ENCODE measurements around the gene CD80.

Gene CD80

DNA sequence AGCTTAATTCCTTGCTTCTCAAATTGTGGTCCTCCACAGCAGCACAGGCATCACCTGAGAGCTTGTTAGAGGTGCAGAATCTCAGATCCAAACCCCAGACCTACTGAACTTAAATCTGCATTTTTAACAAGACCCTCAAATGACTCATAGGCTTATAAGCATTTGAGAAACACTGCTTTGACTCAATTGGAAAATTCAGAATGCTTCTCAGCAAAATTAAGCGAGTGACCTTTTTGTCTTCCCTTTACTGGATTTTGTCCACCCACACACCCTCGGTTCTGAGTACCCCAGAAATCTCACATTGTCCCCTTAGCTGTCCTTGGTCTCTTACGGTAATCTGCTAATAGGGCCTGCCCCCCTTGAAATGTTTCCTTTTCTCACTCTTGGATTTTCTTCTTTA, 17.9 kb downstream of the CD80 start:
- Mint-ChIP-seq H3K4me1 (no peaks in the 10 kb centered on the region), H3K36me3 (ENCODE audit: low read depth) (no peaks in the 10 kb centered on the region), H3K27me3 (ENCODE audit: low read depth) (no peaks in the 10 kb centered on the region), H3K9me3 (no peaks in the 10 kb centered on the region), H3K27ac (peak overlapping the region; percentile 86 to 93 (median 91)), H3K4me3 (no peak overlapping the region)
- TF ChIP-seq, protein P1, sequence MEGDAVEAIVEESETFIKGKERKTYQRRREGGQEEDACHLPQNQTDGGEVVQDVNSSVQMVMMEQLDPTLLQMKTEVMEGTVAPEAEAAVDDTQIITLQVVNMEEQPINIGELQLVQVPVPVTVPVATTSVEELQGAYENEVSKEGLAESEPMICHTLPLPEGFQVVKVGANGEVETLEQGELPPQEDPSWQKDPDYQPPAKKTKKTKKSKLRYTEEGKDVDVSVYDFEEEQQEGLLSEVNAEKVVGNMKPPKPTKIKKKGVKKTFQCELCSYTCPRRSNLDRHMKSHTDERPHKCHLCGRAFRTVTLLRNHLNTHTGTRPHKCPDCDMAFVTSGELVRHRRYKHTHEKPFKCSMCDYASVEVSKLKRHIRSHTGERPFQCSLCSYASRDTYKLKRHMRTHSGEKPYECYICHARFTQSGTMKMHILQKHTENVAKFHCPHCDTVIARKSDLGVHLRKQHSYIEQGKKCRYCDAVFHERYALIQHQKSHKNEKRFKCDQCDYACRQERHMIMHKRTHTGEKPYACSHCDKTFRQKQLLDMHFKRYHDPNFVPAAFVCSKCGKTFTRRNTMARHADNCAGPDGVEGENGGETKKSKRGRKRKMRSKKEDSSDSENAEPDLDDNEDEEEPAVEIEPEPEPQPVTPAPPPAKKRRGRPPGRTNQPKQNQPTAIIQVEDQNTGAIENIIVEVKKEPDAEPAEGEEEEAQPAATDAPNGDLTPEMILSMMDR (IDR thresholded peaks at IDR 0.05; ENCODE audit: unreplicated experiment in 3 of 3): no peak

DNA sequence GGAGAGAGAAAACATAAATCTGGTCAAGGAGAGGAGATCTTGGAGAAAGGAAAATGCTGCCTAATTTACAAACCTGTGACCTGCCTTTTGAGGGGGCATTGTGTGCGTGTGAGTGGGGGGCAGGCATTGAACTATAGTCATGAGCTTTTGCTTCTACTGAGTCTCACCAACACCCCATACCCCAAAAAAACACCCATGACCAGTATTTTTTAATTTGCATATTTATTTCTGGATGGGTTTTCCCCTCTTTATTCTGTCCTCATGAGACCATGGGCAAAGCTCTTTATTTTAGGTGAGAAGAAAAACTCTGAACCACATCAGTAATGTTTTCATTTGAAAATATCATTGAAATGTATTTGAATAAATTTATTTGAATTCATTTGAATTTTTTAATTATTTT, 20.6 kb downstream of the CD80 start:
- H3K9me3 Mint-ChIP-seq: no peaks in the 10 kb centered on the region
- no peaks in the 10 kb centered on the region for H3K36me3 Mint-ChIP-seq (ENCODE audit: low read depth)
- TF ChIP-seq, protein P1 (IDR thresholded peaks at IDR 0.05; ENCODE audit: unreplicated experiment in 3 of 3): no peak
- H3K27ac Mint-ChIP-seq: no peak overlapping the region
- H3K4me1 Mint-ChIP-seq: no peaks in the 10 kb centered on the region
- no peak overlapping the region for H3K4me3 Mint-ChIP-seq
- H3K27me3 Mint-ChIP-seq (ENCODE audit: low read depth): no peaks in the 10 kb centered on the region

DNA sequence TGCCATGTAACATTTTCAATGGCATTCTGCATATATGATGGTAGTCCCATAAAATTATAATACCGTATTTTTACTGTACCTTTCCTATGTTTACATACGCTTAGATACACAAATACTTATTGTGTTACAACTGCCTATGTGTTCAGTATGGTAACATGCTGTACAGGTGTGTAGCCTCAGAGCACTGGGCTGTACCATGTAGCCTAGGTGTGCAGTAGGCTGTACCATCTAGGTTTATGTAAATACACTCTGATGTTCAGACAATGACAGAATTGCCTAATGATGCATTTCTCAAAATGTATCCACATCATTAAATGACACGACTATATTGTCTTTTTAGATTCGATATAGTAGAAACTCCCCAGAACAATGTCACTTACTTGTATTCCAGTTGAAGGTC, 22.7 kb downstream of the CD80 start:
- Mint-ChIP-seq H3K36me3 (ENCODE audit: low read depth) (no peaks in the 10 kb centered on the region), H3K27me3 (ENCODE audit: low read depth) (no peaks in the 10 kb centered on the region), H3K27ac (no peak overlapping the region), H3K9me3 (no peaks in the 10 kb centered on the region), H3K4me3 (no peak overlapping the region), H3K4me1 (no peaks in the 10 kb centered on the region)
- TF ChIP-seq, protein P1 (IDR thresholded peaks at IDR 0.05; ENCODE audit: unreplicated experiment in 3 of 3): no peak

DNA sequence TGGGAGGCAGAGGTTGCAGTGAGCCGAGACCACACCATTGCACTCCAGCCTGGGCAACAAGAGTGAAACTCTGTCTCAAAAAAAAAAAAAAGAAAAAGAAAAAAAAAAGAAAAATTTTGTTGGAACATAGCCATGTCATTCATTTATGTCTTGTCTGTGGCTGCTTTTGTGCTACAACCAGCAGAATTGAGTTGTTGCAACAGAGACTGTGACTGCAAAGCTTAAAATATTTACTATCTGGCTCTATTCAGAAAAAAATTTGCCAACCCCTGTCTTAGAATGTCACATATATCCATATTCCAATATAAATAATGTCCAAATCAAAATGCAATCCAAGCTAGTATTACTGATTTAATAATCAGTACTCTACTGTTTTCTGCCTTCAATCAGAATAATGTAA, 25.1 kb downstream of the CD80 start:
- no peaks in the 10 kb centered on the region for H3K4me1 Mint-ChIP-seq
- no peaks in the 10 kb centered on the region for H3K9me3 Mint-ChIP-seq
- no peaks in the 10 kb centered on the region for H3K36me3 Mint-ChIP-seq (ENCODE audit: low read depth)
- no peaks in the 10 kb centered on the region for H3K27me3 Mint-ChIP-seq (ENCODE audit: low read depth)
- TF ChIP-seq, protein P1 (IDR thresholded peaks at IDR 0.05; ENCODE audit: unreplicated experiment in 3 of 3): no peak
- no peak overlapping the region for H3K4me3 Mint-ChIP-seq
- no peak overlapping the region for H3K27ac Mint-ChIP-seq

DNA sequence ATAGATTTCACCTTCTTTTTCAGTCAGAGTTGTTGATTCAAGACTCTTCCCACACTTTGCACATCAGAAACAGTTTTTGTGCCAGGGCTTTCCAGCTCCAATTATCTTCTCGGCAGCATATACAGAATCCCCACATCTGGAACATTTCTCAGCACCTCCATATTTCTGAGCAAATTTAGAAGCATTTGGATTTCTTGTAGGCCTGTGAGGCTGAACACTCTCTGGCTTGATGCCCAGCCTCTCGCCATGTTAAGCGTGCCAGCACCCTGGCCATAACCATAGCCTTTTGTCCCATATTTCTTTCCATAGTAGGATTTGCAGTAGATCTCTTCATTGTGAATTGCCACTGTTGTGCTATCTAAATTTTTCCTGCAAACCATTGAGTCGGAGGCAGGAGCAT, 28.3 kb downstream of the CD80 start:
- TF ChIP-seq, protein P1 (IDR thresholded peaks at IDR 0.05; ENCODE audit: unreplicated experiment in 3 of 3): no peak
- Mint-ChIP-seq H3K4me3 (no peak overlapping the region), H3K4me1 (no peaks in the 10 kb centered on the region)

DNA sequence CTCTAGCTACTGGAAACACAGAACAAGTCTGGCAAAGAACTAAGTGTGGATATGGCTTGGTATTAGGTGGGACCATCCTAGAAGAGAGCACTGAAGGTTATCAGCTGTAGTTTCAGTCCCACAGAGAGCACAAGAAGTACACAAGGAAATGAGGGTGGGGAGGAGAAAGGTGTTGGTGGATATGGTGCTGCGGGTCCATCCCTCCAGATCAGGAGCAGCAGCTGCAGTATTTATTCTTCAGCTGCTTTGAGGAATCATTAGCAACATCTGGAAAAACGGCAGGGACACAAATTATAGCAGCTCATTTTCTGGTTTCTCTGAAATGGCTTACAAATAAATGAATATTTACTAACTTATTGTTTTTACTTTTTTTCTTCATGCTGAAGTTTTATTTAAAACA, 29.0 kb downstream of the CD80 start:
- Mint-ChIP-seq H3K36me3 (ENCODE audit: low read depth) (peaks cover 5% of the 10 kb centered on the region), H3K9me3 (no peaks in the 10 kb centered on the region), H3K27ac (no peak overlapping the region), H3K4me1 (no peaks in the 10 kb centered on the region), H3K27me3 (ENCODE audit: low read depth) (no peaks in the 10 kb centered on the region), H3K4me3 (no peak overlapping the region)
- TF ChIP-seq, protein P1 (IDR thresholded peaks at IDR 0.05; ENCODE audit: unreplicated experiment in 3 of 3): no peak

More for the DNA sequence above, 28.3 kb downstream of the CD80 start:
- Mint-ChIP-seq H3K9me3 (no peaks in the 10 kb centered on the region), H3K27me3 (ENCODE audit: low read depth) (no peaks in the 10 kb centered on the region), H3K36me3 (ENCODE audit: low read depth) (peaks cover 3% of the 10 kb centered on the region), H3K27ac (no peak overlapping the region)

Data from nephron (organoid).